H1 (cell line): Measurements from ENCODE around the gene HOMER1. TPM values are rescaled to one million over a fixed set of nuclear protein-coding genes. Genes with fewer than 3 reads are reported as not detected.

Experiments
- BRCA1 ChIP-seq: IDR thresholded peaks from 2 replicates; pipeline ENCODE4 v1.6.1; 2012; ENCODE audit warnings: low read depth, low read length, improper control_type of control experiment
- CEBPB ChIP-seq: IDR thresholded peaks from 2 replicates; pipeline ENCODE4 v1.6.1; 2012; ENCODE audit warnings: low read depth, low read length
- CHD7 ChIP-seq: fragments of 300-600 bp; sonication (generic); IDR thresholded peaks from 2 replicates; pipeline ENCODE4 v1.7.1; 2012; ENCODE audit warnings: low read length, moderate library complexity, mild to moderate bottlenecking, inconsistent platforms; ENCODE audit not compliant: insufficient replicate concordance
- EZH2 ChIP-seq: fragments of 200-600 bp; sonication (generic); IDR thresholded peaks from 2 replicates; pipeline ENCODE4 v1.7.1; 2012; ENCODE audit warnings: low read depth, mild to moderate bottlenecking, moderate library complexity, low read length, inconsistent platforms; ENCODE audit not compliant: severe bottlenecking
- SIX5 ChIP-seq: IDR thresholded peaks from 2 replicates; pipeline ENCODE4 v1.6.1; 2011; ENCODE audit warnings: mild to moderate bottlenecking, low read depth, low read length
- USF2 ChIP-seq: IDR thresholded peaks from 2 replicates; pipeline ENCODE4 v1.6.1; 2011; ENCODE audit warnings: low read length, improper control_type of control experiment
- polyA plus RNA-seq, 7 experiments: library from polyadenylated mRNA; depleted of rRNA in 3 of 7; stranded (reverse) in 5 of 7; unstranded in 2 of 7; fragments of >200 nt in 5 of 7; fragments of 200-250 nt in 2 of 7; gene quantifications; 1 replicate in 5 of 7; 2 replicates in 1 of 7; 4 replicates in 1 of 7; pipeline versions ENCODE4 v1.2.1 to v1.2.3, GENCODE V29; 2011 to 2013; ENCODE audit warnings: missing spikeins in 2 of 7, mixed read lengths in 2 of 7
- total RNA-seq: library from RNA; stranded (reverse); fragmentation: NEBNext Ultra II Directional; extraction: Animal tissue kit (Norgen Biotek cat#: 25700); gene quantifications from 2 replicates; pipeline ENCODE4 v1.2.1, GENCODE V29; 2021

The HOMER1 gene
- total and polyA plus RNA-seq, 2 of the 8 experiments (the other 6 are each of a cell fraction or from before 2014, with no cell fraction given) = 6.4 to 57.9 TPM

- no peak for TF ChIP-seq USF2
- TF ChIP-seq SIX5 = no peak
- no peak for TF ChIP-seq CEBPB
- no peak for TF ChIP-seq BRCA1
- no peak for TF ChIP-seq EZH2
- no peak for TF ChIP-seq CHD7
Measured at GRCh38 chr5:79484731-79485130, 29.2 kb downstream of the HOMER1 start (continued).
